DND-41 (cell line): ENCODE results near the gene SEMA5B.

Experiments used
- ATAC-seq: fragments of 200-7000 bp; cut with Tn5 transposase; 3 replicates; pipeline ENCODE4 v1.9.1; 2021; ENCODE audit warnings: low read depth; ENCODE audit not compliant: insufficient read depth
- DNase-seq: peaks from one replicate; pipeline ENCODE4 v3.0.0-alpha.2; 2020
- H2AFZ ChIP-seq: 2 replicates; pipeline ENCODE4 v1.6.0; 2012; ENCODE audit warnings: low read depth, low read length
- H3K27ac ChIP-seq: 2 replicates; pipeline ENCODE4 v1.5.1; 2012; ENCODE audit warnings: low read length, inconsistent platforms
- H3K27me3 ChIP-seq: fragments of 200-600 bp; sonication (generic); 2 replicates; pipeline ENCODE4 v1.6.0; 2012; ENCODE audit warnings: low read length, mild to moderate bottlenecking, inconsistent platforms; ENCODE audit not compliant: insufficient read depth, poor library complexity
- H3K36me3 ChIP-seq: 2 replicates; pipeline ENCODE4 v1.5.1; 2012; ENCODE audit warnings: low read length, inconsistent platforms; ENCODE audit not compliant: insufficient read depth
- H3K4me1 ChIP-seq: 2 replicates; pipeline ENCODE4 v1.5.1; 2012; ENCODE audit warnings: mild to moderate bottlenecking, low read length; ENCODE audit not compliant: insufficient read depth
- H3K4me2 ChIP-seq: 2 replicates; pipeline ENCODE4 v1.6.0; 2012; ENCODE audit warnings: mild to moderate bottlenecking, moderate library complexity, low read length, inconsistent platforms; ENCODE audit not compliant: insufficient read depth
- H3K4me3 ChIP-seq, 2 experiments: fragments of 200-600 bp in 1 of 2; shearing (Covaris generic) in 1 of 2; 2 replicates each; pipeline ENCODE4 v1.5.1; 2012 to 2016; ENCODE audit warnings: inconsistent platforms in 2 of 2, low read length in 2 of 2, mild to moderate bottlenecking in 2 of 2, low read depth in 1 of 2, moderate library complexity in 1 of 2
- H3K79me2 ChIP-seq: 2 replicates; pipeline ENCODE4 v1.6.0; 2012; ENCODE audit warnings: low read length, inconsistent platforms; ENCODE audit not compliant: insufficient read depth
- H3K9ac ChIP-seq: 2 replicates; pipeline ENCODE4 v1.6.0; 2012; ENCODE audit warnings: low read depth, mild to moderate bottlenecking, inconsistent platforms, low read length, moderate library complexity
- H3K9me3 ChIP-seq: 2 replicates; pipeline ENCODE4 v1.5.1; 2012; ENCODE audit warnings: low read length, moderate library complexity, mild to moderate bottlenecking, inconsistent platforms; ENCODE audit not compliant: insufficient read depth, severe bottlenecking
- H4K20me1 ChIP-seq: 2 replicates; pipeline ENCODE4 v1.6.0; 2012; ENCODE audit warnings: low read length; ENCODE audit not compliant: insufficient read depth
- EZH2 ChIP-seq: IDR thresholded peaks from 3 replicates; pipeline ENCODE4 v1.6.1; 2012; ENCODE audit warnings: borderline replicate concordance, low read depth, mild to moderate bottlenecking, moderate library complexity, low read length, inconsistent platforms; ENCODE audit not compliant: severe bottlenecking
- TF ChIP-seq, protein P1 (sequence below): IDR thresholded peaks from 2 replicates; pipeline ENCODE4 v1.5.1; 2012; ENCODE audit warnings: borderline replicate concordance, low read length, moderate library complexity, mild to moderate bottlenecking; ENCODE audit not compliant: poor library complexity, severe bottlenecking; ENCODE audit errors: extremely low read depth

SEMA5B gene

DNA sequence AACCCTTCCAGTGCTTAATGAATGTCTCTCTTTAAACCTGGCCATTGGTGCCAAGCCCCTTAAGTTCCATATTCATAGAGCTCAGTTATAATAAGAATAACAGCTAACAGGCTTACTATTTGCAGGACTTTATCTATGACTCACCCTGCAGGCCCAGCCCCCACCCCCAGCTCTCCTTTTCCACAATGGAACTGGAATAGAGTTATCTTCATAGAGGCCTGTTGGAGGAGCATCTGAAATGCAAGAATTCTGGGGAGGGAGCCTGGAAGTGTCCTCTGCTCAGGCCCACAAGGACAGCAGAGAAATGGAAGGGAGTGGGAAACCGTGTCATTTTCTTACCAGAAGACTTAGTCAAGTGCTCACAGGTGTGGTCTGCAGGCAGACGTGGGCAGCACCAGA lies 52.8 kb downstream of the SEMA5B start:
- Histone ChIP-seq H3K79me2 (no peaks in the 10 kb centered on the region), H3K27me3 (no peaks in the 10 kb centered on the region), H3K9me3 (no peaks in the 10 kb centered on the region), H2AFZ (no peak overlapping the region), H3K9ac (no peak overlapping the region), H4K20me1 (no peaks in the 10 kb centered on the region), H3K4me1 (peaks cover 13% of the 10 kb centered on the region), H3K36me3 (no peaks in the 10 kb centered on the region), H3K27ac (no peak overlapping the region), H3K4me2 (0 out of 2 replicates have a peak overlapping the region, but pooled peaks have one; percentile 5), H3K4me3 (no peak overlapping the region)
- TF ChIP-seq EZH2 = no peak
- TF ChIP-seq, protein P1, sequence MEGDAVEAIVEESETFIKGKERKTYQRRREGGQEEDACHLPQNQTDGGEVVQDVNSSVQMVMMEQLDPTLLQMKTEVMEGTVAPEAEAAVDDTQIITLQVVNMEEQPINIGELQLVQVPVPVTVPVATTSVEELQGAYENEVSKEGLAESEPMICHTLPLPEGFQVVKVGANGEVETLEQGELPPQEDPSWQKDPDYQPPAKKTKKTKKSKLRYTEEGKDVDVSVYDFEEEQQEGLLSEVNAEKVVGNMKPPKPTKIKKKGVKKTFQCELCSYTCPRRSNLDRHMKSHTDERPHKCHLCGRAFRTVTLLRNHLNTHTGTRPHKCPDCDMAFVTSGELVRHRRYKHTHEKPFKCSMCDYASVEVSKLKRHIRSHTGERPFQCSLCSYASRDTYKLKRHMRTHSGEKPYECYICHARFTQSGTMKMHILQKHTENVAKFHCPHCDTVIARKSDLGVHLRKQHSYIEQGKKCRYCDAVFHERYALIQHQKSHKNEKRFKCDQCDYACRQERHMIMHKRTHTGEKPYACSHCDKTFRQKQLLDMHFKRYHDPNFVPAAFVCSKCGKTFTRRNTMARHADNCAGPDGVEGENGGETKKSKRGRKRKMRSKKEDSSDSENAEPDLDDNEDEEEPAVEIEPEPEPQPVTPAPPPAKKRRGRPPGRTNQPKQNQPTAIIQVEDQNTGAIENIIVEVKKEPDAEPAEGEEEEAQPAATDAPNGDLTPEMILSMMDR = no peak
- DNase-seq (peak; percentile 21), ATAC-seq (peak; percentile 7; the same call in 1 of the 3 replicates)

DNA sequence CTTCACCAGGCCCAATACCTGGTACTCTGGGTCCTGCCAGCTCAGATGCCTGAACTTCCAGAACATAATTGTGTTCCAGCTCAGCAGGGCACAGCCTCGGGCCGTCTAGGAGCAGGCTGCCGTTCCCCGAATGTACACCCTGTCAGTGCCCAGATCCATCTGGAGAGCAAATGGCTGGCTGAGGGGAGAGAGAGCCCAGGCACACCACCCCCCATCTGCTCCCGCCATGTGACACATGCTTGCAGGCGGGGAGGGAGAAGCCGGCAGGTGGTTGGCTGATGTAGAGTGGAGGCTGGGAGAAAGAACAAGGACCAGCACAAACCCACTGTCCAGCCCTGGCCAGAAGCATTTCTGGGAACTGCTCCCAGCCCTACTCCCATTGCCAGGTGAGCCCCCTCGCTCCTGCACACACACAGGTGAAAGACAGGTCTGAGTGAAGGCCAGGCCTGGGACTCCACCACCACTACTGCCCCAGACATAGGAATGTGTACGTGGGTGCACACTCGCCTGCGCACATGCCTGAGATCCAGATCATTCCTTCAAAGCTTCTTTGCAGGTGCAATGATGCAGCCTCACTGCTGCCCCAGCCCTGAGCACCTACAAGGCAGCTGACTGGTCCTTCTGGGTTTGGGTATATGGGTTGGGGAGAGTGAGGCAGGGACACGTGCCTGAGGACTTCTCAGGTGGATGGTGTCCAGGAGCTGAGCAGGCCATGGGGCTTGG lies 53.5 kb downstream of the SEMA5B start:
- Histone ChIP-seq H3K27ac (no peak overlapping the region), H3K36me3 (no peaks in the 10 kb centered on the region), H3K79me2 (no peaks in the 10 kb centered on the region), H3K4me3 (no peak overlapping the region), H4K20me1 (no peaks in the 10 kb centered on the region), H3K4me2 (no peak overlapping the region), H2AFZ (no peak overlapping the region), H3K9me3 (no peaks in the 10 kb centered on the region), H3K9ac (no peak overlapping the region), H3K4me1 (peaks cover 13% of the 10 kb centered on the region), H3K27me3 (no peaks in the 10 kb centered on the region)
- ATAC-seq (no peak), DNase-seq (no peak)
- TF ChIP-seq EZH2 = no peak
- TF ChIP-seq, protein P1 = no peak

DNA sequence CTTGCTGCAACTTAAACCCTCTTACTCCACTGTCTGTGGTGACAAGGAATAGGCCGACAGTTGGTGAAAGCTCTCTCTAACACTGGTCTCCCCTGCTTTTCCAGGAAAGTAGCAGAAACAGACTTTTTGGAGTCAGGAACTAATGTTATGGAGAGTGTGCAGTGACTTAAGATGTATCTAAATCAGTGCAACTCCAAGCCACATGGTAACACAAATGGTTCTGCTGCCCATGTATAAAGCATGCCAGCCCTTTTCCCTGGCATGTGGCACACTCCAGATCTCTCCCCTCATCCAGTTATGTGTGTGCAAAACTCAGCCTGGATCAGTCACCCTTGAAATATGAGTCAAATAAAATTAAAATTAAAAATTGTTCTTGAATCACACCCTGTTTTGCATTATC lies 55.4 kb downstream of the SEMA5B start:
- ATAC-seq = no peak
- no peak overlapping the region for H3K4me2 ChIP-seq

More for the DNA sequence above, 55.4 kb downstream of the SEMA5B start:
- no peak for DNase-seq
- Histone ChIP-seq H3K27ac (no peak overlapping the region), H3K9me3 (no peaks in the 10 kb centered on the region), H3K79me2 (no peaks in the 10 kb centered on the region), H4K20me1 (no peaks in the 10 kb centered on the region), H3K4me1 (peaks cover 13% of the 10 kb centered on the region), H2AFZ (no peak overlapping the region), H3K36me3 (no peaks in the 10 kb centered on the region), H3K4me3 (no peak overlapping the region), H3K9ac (no peak overlapping the region), H3K27me3 (no peaks in the 10 kb centered on the region)
- TF ChIP-seq EZH2 = no peak
- TF ChIP-seq, protein P1 = no peak
